IPS-20b (cell line): Measurements from ENCODE around the gene FBLN5.

Experiments used
- H3K27ac ChIP-seq: one replicate; pipeline ENCODE4 v1.5.1; 2013; ENCODE audit warnings: low read length
- H3K27me3 ChIP-seq: 2 replicates; pipeline ENCODE4 v1.6.1; 2013; ENCODE audit warnings: mild to moderate bottlenecking, low read length, inconsistent platforms; ENCODE audit not compliant: insufficient read depth
- H3K36me3 ChIP-seq: 2 replicates; pipeline ENCODE4 v1.6.1; 2013; ENCODE audit warnings: low read depth, mild to moderate bottlenecking, inconsistent platforms, low read length, moderate library complexity; ENCODE audit not compliant: insufficient read depth
- H3K4me1 ChIP-seq: 2 replicates; pipeline ENCODE4 v1.6.1; 2013; ENCODE audit warnings: mild to moderate bottlenecking, control low read depth, inconsistent platforms, low read length, moderate library complexity; ENCODE audit not compliant: insufficient read depth
- H3K4me3 ChIP-seq: 2 replicates; pipeline ENCODE4 v1.5.1; 2013; ENCODE audit warnings: mild to moderate bottlenecking, low read length, inconsistent platforms
- H3K9ac ChIP-seq: 2 replicates; pipeline ENCODE4 v1.6.1; 2013; ENCODE audit warnings: low read depth, mild to moderate bottlenecking, inconsistent platforms, low read length, moderate library complexity
- H3K9me3 ChIP-seq: 2 replicates; pipeline ENCODE4 v1.6.1; 2013; ENCODE audit warnings: mild to moderate bottlenecking, low read depth, low read length, inconsistent platforms; ENCODE audit not compliant: insufficient read depth

Gene FBLN5

GRCh38 chr14:91889477-91890211, 57.9 kb downstream of the FBLN5 start:
- Histone ChIP-seq H3K36me3 (no peaks in the 10 kb centered on the region), H3K9me3 (no peaks in the 10 kb centered on the region), H3K9ac (no peak overlapping the region), H3K27ac (no peak overlapping the region), H3K27me3 (no peaks in the 10 kb centered on the region), H3K4me3 (no peak overlapping the region), H3K4me1 (no peaks in the 10 kb centered on the region)

GRCh38 chr14:91888641-91889476, 58.6 kb downstream of the FBLN5 start:
- Histone ChIP-seq H3K4me1 (no peaks in the 10 kb centered on the region), H3K4me3 (no peak overlapping the region), H3K27ac (no peak overlapping the region), H3K27me3 (no peaks in the 10 kb centered on the region), H3K36me3 (no peaks in the 10 kb centered on the region), H3K9me3 (no peaks in the 10 kb centered on the region), H3K9ac (no peak overlapping the region)

- H3K4me3 ChIP-seq: no peak overlapping the region
- H3K9ac ChIP-seq: no peak overlapping the region
- H3K27ac ChIP-seq: no peak overlapping the region
- no peaks in the 10 kb centered on the region for H3K36me3 ChIP-seq
- no peaks in the 10 kb centered on the region for H3K9me3 ChIP-seq
- no peaks in the 10 kb centered on the region for H3K4me1 ChIP-seq
- no peaks in the 10 kb centered on the region for H3K27me3 ChIP-seq
These were observed 60.5 kb downstream of the FBLN5 start for GRCh38 chr14:91886961-91887360.

DNA sequence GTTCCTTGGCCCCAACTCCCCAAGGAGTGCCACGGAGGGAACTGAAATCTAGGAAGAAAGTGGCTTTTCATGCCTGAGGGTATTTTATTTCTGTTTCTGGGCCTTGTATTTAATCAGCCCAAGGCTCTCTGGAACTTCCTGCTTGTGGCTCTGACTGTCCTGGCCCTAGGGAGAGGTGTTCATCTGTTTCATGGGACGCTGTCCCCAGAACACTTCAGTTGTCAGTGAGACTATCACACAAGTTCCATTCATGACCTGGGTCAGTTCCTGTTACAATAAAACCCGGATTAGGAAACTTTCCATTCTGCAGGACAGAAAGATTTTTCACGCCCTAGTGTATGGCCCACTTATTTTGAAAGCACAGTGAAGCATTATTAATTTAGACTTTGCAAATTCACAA, 61.7 kb downstream of the FBLN5 start:
- no peaks in the 10 kb centered on the region for H3K36me3 ChIP-seq

DNA sequence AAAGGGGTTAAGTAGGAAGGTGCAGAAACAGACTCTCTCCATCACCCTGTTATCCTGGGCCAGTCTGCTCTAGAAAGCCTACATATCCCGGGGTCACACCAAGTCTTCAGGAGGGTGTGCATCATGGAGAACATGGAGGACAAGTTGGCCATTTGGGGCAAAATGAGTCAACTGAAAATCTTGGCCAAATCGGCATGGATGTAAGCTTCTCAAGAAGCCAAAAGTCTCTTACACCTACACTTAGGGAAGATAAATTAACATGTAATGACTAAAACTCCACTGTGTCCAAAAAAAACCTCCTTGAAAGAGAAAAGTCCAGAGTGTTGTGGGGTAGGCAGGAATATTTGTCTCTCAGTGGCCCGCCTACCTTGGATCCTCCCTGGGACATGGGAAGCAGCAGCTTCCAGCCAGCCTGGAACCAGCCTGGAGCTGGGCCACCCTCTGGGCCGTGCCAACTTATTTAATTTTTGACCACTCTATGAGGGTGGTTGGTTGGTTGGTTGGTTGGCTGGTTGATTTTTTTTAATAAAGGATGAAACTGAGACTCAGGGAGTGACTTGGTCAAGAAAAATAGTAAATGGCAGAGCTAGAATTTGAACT, 62.3 kb downstream of the FBLN5 start:
- no peaks in the 10 kb centered on the region for H3K9me3 ChIP-seq
- H3K4me1 ChIP-seq: no peaks in the 10 kb centered on the region
- H3K27me3 ChIP-seq: no peaks in the 10 kb centered on the region
- H3K27ac ChIP-seq: no peak overlapping the region
- H3K36me3 ChIP-seq: no peaks in the 10 kb centered on the region
- no peak overlapping the region for H3K4me3 ChIP-seq
- H3K9ac ChIP-seq: no peak overlapping the region

More for the DNA sequence above, 61.7 kb downstream of the FBLN5 start:
- no peak overlapping the region for H3K9ac ChIP-seq
- no peak overlapping the region for H3K4me3 ChIP-seq
- no peaks in the 10 kb centered on the region for H3K4me1 ChIP-seq
- H3K9me3 ChIP-seq: no peaks in the 10 kb centered on the region
- no peak overlapping the region for H3K27ac ChIP-seq
- H3K27me3 ChIP-seq: no peaks in the 10 kb centered on the region

DNA sequence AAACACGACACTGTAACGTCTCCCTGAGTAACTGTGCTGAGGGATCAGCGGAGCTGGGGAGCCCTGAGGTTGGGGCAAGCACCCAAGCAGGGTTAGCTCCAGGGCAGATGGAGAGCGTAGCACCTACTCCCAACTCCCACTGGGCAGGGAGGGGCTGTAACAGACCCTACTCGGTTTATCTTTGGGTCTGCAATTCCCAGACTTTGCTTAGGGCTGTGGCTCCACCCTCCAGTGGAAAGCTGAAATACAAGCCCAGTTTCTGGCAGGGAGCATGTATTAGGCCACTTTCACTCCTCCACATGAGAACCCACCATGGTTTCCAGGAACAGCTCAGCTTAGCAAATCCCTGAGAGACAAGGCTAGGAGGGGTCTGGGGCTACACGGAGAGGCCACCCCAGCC, 62.8 kb downstream of the FBLN5 start:
- no peak overlapping the region for H3K9ac ChIP-seq
- no peak overlapping the region for H3K4me3 ChIP-seq
- H3K36me3 ChIP-seq: no peaks in the 10 kb centered on the region
- no peaks in the 10 kb centered on the region for H3K9me3 ChIP-seq
- H3K4me1 ChIP-seq: no peaks in the 10 kb centered on the region
- H3K27ac ChIP-seq: no peak overlapping the region
- no peaks in the 10 kb centered on the region for H3K27me3 ChIP-seq

DNA sequence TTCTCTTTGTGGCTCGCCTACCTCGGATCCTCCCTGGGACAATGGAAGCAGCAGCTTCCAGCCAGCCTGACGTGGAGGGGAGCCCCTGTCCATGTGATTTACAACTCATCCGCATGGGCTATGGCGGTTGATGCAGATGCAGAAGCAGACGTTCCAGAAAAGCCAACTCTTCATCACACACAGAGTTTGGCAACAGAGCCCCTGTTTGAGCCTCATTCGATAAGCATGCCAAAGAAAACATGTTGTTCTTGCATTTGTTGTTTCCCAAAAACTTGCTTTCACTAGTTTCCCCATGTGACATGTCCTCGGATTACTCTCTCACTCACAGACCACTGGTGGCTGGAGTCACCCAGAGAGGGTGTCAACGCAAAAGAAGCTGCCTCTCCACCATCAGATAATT, 63.7 kb downstream of the FBLN5 start:
- no peak overlapping the region for H3K4me3 ChIP-seq
- no peak overlapping the region for H3K9ac ChIP-seq
- no peaks in the 10 kb centered on the region for H3K9me3 ChIP-seq
- no peak overlapping the region for H3K27ac ChIP-seq
- no peaks in the 10 kb centered on the region for H3K4me1 ChIP-seq
- no peaks in the 10 kb centered on the region for H3K36me3 ChIP-seq
- no peaks in the 10 kb centered on the region for H3K27me3 ChIP-seq

GRCh38 chr14:91882776-91883175, 64.7 kb downstream of the FBLN5 start:
- Histone ChIP-seq H3K36me3 (no peaks in the 10 kb centered on the region), H3K4me1 (no peaks in the 10 kb centered on the region), H3K9ac (no peak overlapping the region), H3K27ac (no peak overlapping the region), H3K4me3 (no peak overlapping the region), H3K27me3 (no peaks in the 10 kb centered on the region), H3K9me3 (no peaks in the 10 kb centered on the region)

GRCh38 chr14:91882369-91882768, 65.1 kb downstream of the FBLN5 start:
- no peak overlapping the region for H3K4me3 ChIP-seq
- H3K9me3 ChIP-seq: no peaks in the 10 kb centered on the region
- H3K36me3 ChIP-seq: no peaks in the 10 kb centered on the region
- H3K27me3 ChIP-seq: no peaks in the 10 kb centered on the region
- H3K9ac ChIP-seq: no peak overlapping the region
- H3K4me1 ChIP-seq: no peaks in the 10 kb centered on the region
- H3K27ac ChIP-seq: no peak overlapping the region

- Histone ChIP-seq H3K4me3 (no peak overlapping the region), H3K27me3 (no peaks in the 10 kb centered on the region), H3K9me3 (no peaks in the 10 kb centered on the region), H3K4me1 (no peaks in the 10 kb centered on the region), H3K9ac (no peak overlapping the region), H3K27ac (no peak overlapping the region), H3K36me3 (no peaks in the 10 kb centered on the region)
These were observed 68.3 kb downstream of the FBLN5 start for GRCh38 chr14:91879196-91879595.

DNA sequence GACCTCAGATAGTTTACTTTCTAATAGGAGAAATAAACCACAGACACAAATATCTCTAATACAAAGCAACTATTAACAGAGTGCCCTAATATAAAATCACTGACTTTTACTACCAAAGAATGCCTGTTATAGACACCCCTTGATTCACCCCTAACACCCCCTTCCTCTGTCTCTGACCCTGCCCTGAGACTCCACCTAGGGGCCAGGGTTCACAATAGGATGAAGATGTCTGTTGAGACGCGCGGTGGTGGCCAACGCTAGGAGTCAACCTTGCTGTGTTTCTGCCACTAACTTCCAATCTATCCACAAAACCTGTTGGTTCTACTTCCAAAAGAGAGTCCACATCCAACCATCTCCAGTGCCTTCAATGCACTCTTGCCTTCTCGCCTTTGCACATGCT, 69.2 kb downstream of the FBLN5 start:
- Histone ChIP-seq H3K4me1 (no peaks in the 10 kb centered on the region), H3K27ac (no peak overlapping the region), H3K9me3 (no peaks in the 10 kb centered on the region), H3K4me3 (no peak overlapping the region), H3K36me3 (no peaks in the 10 kb centered on the region), H3K9ac (no peak overlapping the region), H3K27me3 (no peaks in the 10 kb centered on the region)
